Motor neuron (in vitro differentiated cells): Measurements from ENCODE around the gene TMEM235. TPM values are rescaled to one million over a fixed set of nuclear protein-coding genes. Genes with fewer than 3 reads are reported as not detected.

Source experiments
- ATAC-seq, 8 experiments: fragments of 200-7000 bp; cut with Tn5 transposase; replicated peaks in 6 of 8; 2 replicates each; pipeline ENCODE4 v1.8.0; 2021; ENCODE audit warnings: mild to moderate bottlenecking in 8 of 8, moderate library complexity in 8 of 8
- H3K27ac ChIP-seq, 2 donors: fragments of 250-450 bp; sonication (Bioruptor Pico); 2 replicates each; pipeline ENCODE4 v1.9.0; 2021; ENCODE audit warnings: antibody characterized with exemption in 2 of 2, mild to moderate bottlenecking in 2 of 2, moderate library complexity in 1 of 2
- H3K4me1 ChIP-seq, 2 donors: fragments of 250-450 bp; sonication (Bioruptor Pico); replicated peaks in 1 of 2; 2 replicates each; pipeline ENCODE4 v1.6.1; 2021; ENCODE audit warnings: antibody characterized with exemption in 2 of 2, mild to moderate bottlenecking in 2 of 2, moderate library complexity in 1 of 2
- H3K4me3 ChIP-seq, 5 donors: fragments of 250-450 bp; sonication (Bioruptor Pico); 2 replicates each; pipeline ENCODE4 v1.9.0; 2021; ENCODE audit warnings: antibody characterized with exemption in 5 of 5, mild to moderate bottlenecking in 5 of 5, moderate library complexity in 4 of 5
- WGBS, 10 experiments: fragments of 450-650 bp; shearing (Covaris generic); methylation state at CpG; one replicate each; pipeline ENCODE4 v1.0.0; 2022; 5-methylcytosine and 5-hydroxymethylcytosine counted together
- in situ Hi-C, 9 experiments: fragments of 400-800 bp; cut with MboI; loops; one replicate each; pipeline ENCODE4 v1.15.0; 2021; ENCODE audit warnings: low sequenced_read_pairs in 9 of 9, low pct_unique_long_range_greater_than_20kb in 2 of 9; ENCODE audit not compliant: unreplicated experiment in 9 of 9
- total RNA-seq, 8 experiments: library from RNA; unstranded; fragments of 300-600 nt; gene quantifications; 2 replicates each; pipeline versions ENCODE4 v1.2.3 to v1.2.4, GENCODE V29; 2022

The TMEM235 gene
- total RNA-seq, 8 experiments from 2014 or later, result 0.13 to 0.66 (median 0.31) TPM; not detected in 5

GRCh38 chr17:78224231-78225087 lies 7.0 kb upstream of the TMEM235 start:
- Histone ChIP-seq H3K4me3 (no peak overlapping the region), H3K27ac (peak overlapping the region; percentile 58 to 65)
- WGBS, 10 experiments, result 50 to 100% (median 68%) methylated on average over 1 to 15 of the region's 27 CpGs; no CpG with 5 or more reads in 1 of the 10 experiments

GRCh38 chr17:78225088-78225865 lies 6.2 kb upstream of the TMEM235 start:
- 90 to 100% (median 93%) methylated on average over 1 to 9 of the region's 16 CpGs; no CpG with 5 or more reads in 1 of the 10 experiments for WGBS, 10 experiments
- Histone ChIP-seq H3K4me1 (peaks cover 24 to 36% of the 10 kb centered on the region in 2 donors), H3K27ac (no peak overlapping the region), H3K4me3 (no peak overlapping the region)
- in situ Hi-C loops, result no loop called here
- ATAC-seq, result no peak

More at GRCh38 chr17:78224231-78225087, 7.0 kb upstream of the TMEM235 start:
- H3K4me1 ChIP-seq, result peaks cover 24 to 36% of the 10 kb centered on the region in 2 donors
- ATAC-seq, result peak in 5 of 8 experiments; percentile 68 to 89 (median 88)
- in situ Hi-C loops, result no loop called here

- Histone ChIP-seq H3K27ac (no peak overlapping the region), H3K4me1 (peaks cover 27 to 38% of the 10 kb centered on the region in 2 donors), H3K4me3 (no peak overlapping the region)
- in situ Hi-C loops, result no loop called here
- WGBS, 10 experiments, result 60 to 92% (median 70%) methylated on average over 3 to 10 of the region's 12 CpGs; no CpG with 5 or more reads in 4 of the 10 experiments
- ATAC-seq, result no peak
Observed at GRCh38 chr17:78226055-78226758, 5.2 kb upstream of the TMEM235 start.

GRCh38 chr17:78226759-78227454 lies 4.5 kb upstream of the TMEM235 start:
- no peak for ATAC-seq
- in situ Hi-C loops, result no loop called here
- Histone ChIP-seq H3K27ac (no peak overlapping the region), H3K4me3 (no peak overlapping the region), H3K4me1 (peaks cover 30 to 43% of the 10 kb centered on the region in 2 donors)
- 76 to 100% (median 88%) methylated on average over 1 to 6 of the region's 20 CpGs; no CpG with 5 or more reads in 5 of the 10 experiments for WGBS, 10 experiments

GRCh38 chr17:78227455-78227916 lies 3.9 kb upstream of the TMEM235 start:
- WGBS, 10 experiments, result 56 to 100% (median 90%) methylated on average over 1 to 5 of the region's 10 CpGs; no CpG with 5 or more reads in 6 of the 10 experiments
- in situ Hi-C loops, result no loop called here

GRCh38 chr17:78228176-78228575 lies 3.3 kb upstream of the TMEM235 start:
- Histone ChIP-seq H3K4me1 (peaks cover 30 to 52% of the 10 kb centered on the region in 2 donors), H3K27ac (no peak overlapping the region), H3K4me3 (no peak overlapping the region)
- in situ Hi-C loops, result no loop called here
- no peak for ATAC-seq
- WGBS, 10 experiments, result 69 to 100% (median 95%) methylated on average over 1 to 4 of the region's 4 CpGs; no CpG with 5 or more reads in 2 of the 10 experiments

More at GRCh38 chr17:78227455-78227916, 3.9 kb upstream of the TMEM235 start:
- Histone ChIP-seq H3K4me3 (no peak overlapping the region), H3K4me1 (peaks cover 30 to 49% of the 10 kb centered on the region in 2 donors), H3K27ac (no peak overlapping the region)
- peak in 5 of 8 experiments; percentile 13 to 64 (median 33) for ATAC-seq

GRCh38 chr17:78230252-78230962 lies 1.0 kb upstream of the TMEM235 start:
- WGBS, 10 experiments, result 8 to 100% (median 72%) methylated on average over 2 to 9 of the region's 13 CpGs; no CpG with 5 or more reads in 4 of the 10 experiments
- H3K27ac ChIP-seq, result no peak overlapping the region
- H3K4me3 ChIP-seq, result no peak overlapping the region
- no peak for ATAC-seq
- in situ Hi-C loops, result no loop called here
- H3K4me1 ChIP-seq, result peaks cover 11 to 30% of the 10 kb centered on the region in 2 donors

GRCh38 chr17:78231991-78232858 lies 794 bp downstream of the TMEM235 start:
- peaks cover 16 to 36% of the 10 kb centered on the region in 2 donors for H3K4me1 ChIP-seq
- peak; percentile 42 to 79 (median 52) for ATAC-seq
- H3K27ac ChIP-seq, result no peak overlapping the region
- WGBS, 10 experiments, result 27 to 38% methylated on average over 3 to 8 of the region's 55 CpGs; no CpG with 5 or more reads in 8 of the 10 experiments
- in situ Hi-C loops, result no loop called here
- H3K4me3 ChIP-seq, result peak overlapping the region in 3 of 5 donors; percentile 10 to 17 (median 10)

- Histone ChIP-seq H3K4me1 (peaks cover 20 to 33% of the 10 kb centered on the region in 2 donors), H3K27ac (no peak overlapping the region), H3K4me3 (no peak overlapping the region)
- in situ Hi-C loops, result no loop called here
- WGBS, 10 experiments, result 80 to 94% methylated on average over 1 to 2 of the region's 2 CpGs; no CpG with 5 or more reads in 8 of the 10 experiments
- peak in 2 of 8 experiments; percentile 10 to 29 for ATAC-seq
Observed at GRCh38 chr17:78232859-78233173, 1.4 kb downstream of the TMEM235 start.

GRCh38 chr17:78233678-78234077 lies 2.2 kb downstream of the TMEM235 start:
- Histone ChIP-seq H3K4me3 (no peak overlapping the region), H3K27ac (no peak overlapping the region), H3K4me1 (peaks cover 19 to 26% of the 10 kb centered on the region in 2 donors)
- in situ Hi-C loops, result no loop called here
- 82 to 100% (median 93%) methylated on average over 1 to 5 of the region's 10 CpGs; no CpG with 5 or more reads in 6 of the 10 experiments for WGBS, 10 experiments
- no peak for ATAC-seq
